ENCODE results near the gene BRIP1. TPM values are rescaled to one million over a fixed set of nuclear protein-coding genes. Genes with fewer than 3 reads are reported as not detected.
"Not testable (repeated sequence)": the region's sequence is repeated elsewhere in the genome, so short reads cannot be mapped to it uniquely, and the experiment has no call there.

BRIP1 gene
- total and polyA plus RNA-seq, 5 donors: 0.05 to 0.41 (median 0.20) TPM; not detected in 1

- H3K27ac ChIP-seq (ENCODE audit: low read length); intact Hi-C loops (cut with DNase I): not testable (repeated sequence)
- WGBS: 63% methylated on average over 7 of the region's 7 CpGs
Observed at GRCh38 chr17:61677150-61677811, 186.0 kb downstream of the BRIP1 start.

DNA sequence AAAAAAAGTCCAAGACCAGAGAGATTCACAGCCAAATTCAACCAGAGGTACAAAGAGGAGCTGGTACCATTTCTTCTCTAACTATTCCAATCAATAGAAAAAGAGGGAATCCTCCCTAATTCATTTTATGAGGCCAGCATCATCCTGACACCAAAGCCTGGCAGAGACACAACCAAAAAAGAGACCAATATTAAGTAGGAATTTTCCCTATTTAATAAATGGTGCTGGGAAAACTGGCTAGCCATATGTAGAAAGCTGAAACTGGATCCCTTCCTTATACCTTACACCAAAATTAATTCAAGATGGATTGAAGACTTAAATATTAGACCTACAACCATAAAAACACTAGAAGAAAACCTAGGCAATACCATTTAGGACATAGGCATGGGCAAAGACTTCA lies 186.8 kb downstream of the BRIP1 start:
- H3K27ac ChIP-seq (ENCODE audit: low read length); H3K27me3 ChIP-seq (ENCODE audit: control insufficient read depth, insufficient read depth); intact Hi-C loops (cut with DNase I); H3K4me3 ChIP-seq (ENCODE audit: low read length); DNase-seq; H3K9me3 ChIP-seq (ENCODE audit: control insufficient read depth, low read length); ATAC-seq; H3K4me1 ChIP-seq (ENCODE audit: control insufficient read depth, insufficient read depth, low read length): not testable (repeated sequence)

More at GRCh38 chr17:61677150-61677811, 186.0 kb downstream of the BRIP1 start:
- ATAC-seq; DNase-seq; H3K4me1 ChIP-seq (ENCODE audit: control insufficient read depth, insufficient read depth, low read length); H3K4me3 ChIP-seq (ENCODE audit: low read length); H3K27me3 ChIP-seq (ENCODE audit: control insufficient read depth, insufficient read depth); H3K9me3 ChIP-seq (ENCODE audit: control insufficient read depth, low read length): not testable (repeated sequence)

DNA sequence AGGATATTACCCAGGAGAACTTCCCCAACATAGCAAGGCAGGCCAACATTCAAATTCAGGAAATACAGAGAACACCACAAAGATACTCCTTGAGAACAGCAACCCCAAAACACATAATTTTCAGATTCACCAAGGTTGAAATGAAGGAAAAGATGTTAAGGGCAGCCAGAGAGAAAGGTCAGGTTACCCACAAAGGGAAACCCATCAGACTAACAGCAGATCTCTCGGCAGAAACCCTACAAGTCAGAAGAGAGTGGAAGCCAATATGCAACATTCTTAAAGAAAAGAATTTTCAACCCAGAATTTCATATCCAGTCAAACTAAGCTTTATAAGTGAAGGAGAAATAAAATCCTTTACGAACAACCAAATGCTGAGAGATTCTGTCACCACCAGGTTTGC lies 188.7 kb downstream of the BRIP1 start:
- H3K4me3 ChIP-seq (ENCODE audit: low read length); H3K27ac ChIP-seq (ENCODE audit: low read length); ATAC-seq; H3K4me1 ChIP-seq (ENCODE audit: control insufficient read depth, insufficient read depth, low read length); H3K27me3 ChIP-seq (ENCODE audit: control insufficient read depth, insufficient read depth); DNase-seq; H3K9me3 ChIP-seq (ENCODE audit: control insufficient read depth, low read length); intact Hi-C loops (cut with DNase I): not testable (repeated sequence)
- 97% methylated on average over 2 of the region's 2 CpGs for WGBS

- DNase-seq; H3K4me1 ChIP-seq (ENCODE audit: control insufficient read depth, insufficient read depth, low read length); H3K4me3 ChIP-seq (ENCODE audit: low read length); ATAC-seq; H3K27me3 ChIP-seq (ENCODE audit: control insufficient read depth, insufficient read depth); intact Hi-C loops (cut with DNase I); H3K9me3 ChIP-seq (ENCODE audit: control insufficient read depth, low read length); H3K27ac ChIP-seq (ENCODE audit: low read length): not testable (repeated sequence)
- WGBS: 86% methylated on average over 16 of the region's 16 CpGs
Observed at GRCh38 chr17:61673019-61673897, 190.1 kb downstream of the BRIP1 start.

DNA sequence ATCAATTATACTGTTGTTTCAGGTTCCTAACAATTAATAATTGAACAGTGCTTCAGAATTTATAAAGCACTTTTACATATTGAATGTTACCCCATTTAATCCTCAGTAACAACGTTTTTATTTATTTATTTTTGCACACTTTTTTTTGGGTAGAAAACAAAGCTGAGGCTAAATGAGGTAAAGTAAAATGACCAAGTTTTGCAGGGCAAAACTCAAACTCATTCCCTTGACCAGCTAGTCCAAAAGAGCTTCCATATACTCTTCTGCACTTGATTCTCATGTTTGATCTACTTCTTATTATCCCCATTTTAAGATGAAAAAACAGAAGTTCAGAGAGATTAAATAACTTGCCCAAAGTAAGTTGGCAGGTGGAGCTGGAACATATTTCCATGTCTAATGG lies 191.2 kb downstream of the BRIP1 start:
- DNase-seq (no peak), ATAC-seq (no peak)
- Histone ChIP-seq H3K27me3 (ENCODE audit: control insufficient read depth, insufficient read depth) (no peaks in the 10 kb centered on the region), H3K4me1 (ENCODE audit: control insufficient read depth, insufficient read depth, low read length) (no peaks in the 10 kb centered on the region), H3K9me3 (ENCODE audit: control insufficient read depth, low read length) (no peaks in the 10 kb centered on the region), H3K4me3 (ENCODE audit: low read length) (no peak overlapping the region), H3K27ac (ENCODE audit: low read length) (no peak overlapping the region)
- intact Hi-C loops (cut with DNase I): no loop called here
- WGBS: 47% methylated on average over 1 of the region's 1 CpG

GRCh38 chr17:61670691-61671090 lies 192.6 kb downstream of the BRIP1 start:
- no peaks in the 10 kb centered on the region for H3K9me3 ChIP-seq (ENCODE audit: control insufficient read depth, low read length)
- WGBS: 87% methylated on average over 2 of the region's 2 CpGs
- intact Hi-C loops (cut with DNase I): no loop called here
- H3K4me3 ChIP-seq (ENCODE audit: low read length): no peak overlapping the region
- no peaks in the 10 kb centered on the region for H3K27me3 ChIP-seq (ENCODE audit: control insufficient read depth, insufficient read depth)
- no peak overlapping the region for H3K27ac ChIP-seq (ENCODE audit: low read length)
- H3K4me1 ChIP-seq (ENCODE audit: control insufficient read depth, insufficient read depth, low read length): no peaks in the 10 kb centered on the region
- DNase-seq (no peak), ATAC-seq (no peak)

- Histone ChIP-seq H3K27ac (ENCODE audit: low read length) (no peak overlapping the region), H3K4me1 (ENCODE audit: control insufficient read depth, insufficient read depth, low read length) (no peaks in the 10 kb centered on the region), H3K27me3 (ENCODE audit: control insufficient read depth, insufficient read depth) (no peaks in the 10 kb centered on the region), H3K9me3 (ENCODE audit: control insufficient read depth, low read length) (no peaks in the 10 kb centered on the region), H3K4me3 (ENCODE audit: low read length) (no peak overlapping the region)
- DNase-seq (no peak), ATAC-seq (no peak)
- intact Hi-C loops (cut with DNase I): no loop called here
Observed at GRCh38 chr17:61669522-61669921, 193.8 kb downstream of the BRIP1 start.

DNA sequence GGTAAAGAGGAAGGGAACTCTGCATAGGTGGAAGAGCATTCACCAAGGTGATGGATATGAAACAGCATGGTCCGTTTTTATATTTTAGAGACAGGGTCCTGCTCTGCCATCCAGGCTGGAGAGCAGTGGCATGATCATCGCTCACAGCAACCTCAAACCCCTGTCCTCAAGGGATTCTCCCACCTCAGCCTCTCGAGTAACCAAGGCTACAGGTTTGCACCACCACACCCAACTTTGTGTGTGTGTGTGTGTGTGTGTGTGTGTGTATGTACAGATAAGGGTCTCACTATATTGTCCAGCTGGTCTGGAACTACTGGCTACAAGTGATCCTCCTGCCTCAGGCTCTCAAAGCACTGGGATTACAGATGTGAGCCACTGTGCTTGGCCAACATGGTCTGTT lies 194.8 kb downstream of the BRIP1 start:
- H3K27ac ChIP-seq (ENCODE audit: low read length): no peak overlapping the region
- WGBS: 87% methylated on average over 3 of the region's 3 CpGs
- no peak overlapping the region for H3K4me3 ChIP-seq (ENCODE audit: low read length)
- H3K4me1 ChIP-seq (ENCODE audit: control insufficient read depth, insufficient read depth, low read length): no peaks in the 10 kb centered on the region
- ATAC-seq (no peak), DNase-seq (no peak)
- H3K27me3 ChIP-seq (ENCODE audit: control insufficient read depth, insufficient read depth): no peaks in the 10 kb centered on the region
- H3K9me3 ChIP-seq (ENCODE audit: control insufficient read depth, low read length): no peaks in the 10 kb centered on the region
- intact Hi-C loops (cut with DNase I): no loop called here

- H3K9me3 ChIP-seq (ENCODE audit: control insufficient read depth, low read length); H3K4me3 ChIP-seq (ENCODE audit: low read length); intact Hi-C loops (cut with DNase I); H3K27ac ChIP-seq (ENCODE audit: low read length); H3K27me3 ChIP-seq (ENCODE audit: control insufficient read depth, insufficient read depth); H3K4me1 ChIP-seq (ENCODE audit: control insufficient read depth, insufficient read depth, low read length); ATAC-seq; DNase-seq: not testable (repeated sequence)
- 97% methylated on average over 4 of the region's 5 CpGs for WGBS
Observed at GRCh38 chr17:61666406-61667088, 196.8 kb downstream of the BRIP1 start.

DNA sequence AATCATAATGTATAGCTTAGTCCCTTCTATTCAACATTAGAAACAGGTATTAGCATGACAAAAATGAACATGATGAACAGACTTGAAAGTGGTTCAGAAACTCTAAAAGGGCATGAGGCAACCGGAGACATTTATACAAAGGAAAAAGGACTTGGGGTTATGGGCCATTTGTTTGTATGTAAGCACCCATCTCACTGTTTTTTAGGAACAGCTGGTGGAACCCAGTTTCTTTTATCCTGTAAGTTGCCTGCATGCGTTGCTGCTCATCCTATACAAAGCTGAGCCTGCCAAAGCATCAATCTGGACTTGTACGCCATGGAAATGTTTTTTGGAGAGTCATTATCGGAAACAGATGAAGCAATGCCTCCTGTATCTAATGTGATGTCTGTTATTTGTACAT lies 200.0 kb downstream of the BRIP1 start:
- ATAC-seq: no peak
- Histone ChIP-seq H3K9me3 (ENCODE audit: control insufficient read depth, low read length) (no peaks in the 10 kb centered on the region), H3K27me3 (ENCODE audit: control insufficient read depth, insufficient read depth) (no peaks in the 10 kb centered on the region), H3K4me3 (ENCODE audit: low read length) (no peak overlapping the region), H3K27ac (ENCODE audit: low read length) (no peak overlapping the region), H3K4me1 (ENCODE audit: control insufficient read depth, insufficient read depth, low read length) (no peaks in the 10 kb centered on the region)
- intact Hi-C loops (cut with DNase I): no loop called here
- DNase-seq: no peak
- WGBS: 70% methylated on average over 4 of the region's 4 CpGs

- WGBS: 83% methylated on average over 2 of the region's 2 CpGs
- Histone ChIP-seq H3K27me3 (ENCODE audit: control insufficient read depth, insufficient read depth) (no peaks in the 10 kb centered on the region), H3K4me3 (ENCODE audit: low read length) (no peak overlapping the region), H3K27ac (ENCODE audit: low read length) (no peak overlapping the region), H3K4me1 (ENCODE audit: control insufficient read depth, insufficient read depth, low read length) (no peaks in the 10 kb centered on the region), H3K9me3 (ENCODE audit: control insufficient read depth, low read length) (no peaks in the 10 kb centered on the region)
- intact Hi-C loops (cut with DNase I): no loop called here
- ATAC-seq (no peak), DNase-seq (no peak)
Observed at GRCh38 chr17:61662741-61663140, 200.6 kb downstream of the BRIP1 start.
